Measurements from ENCODE around the gene UBE2H. TPM values are rescaled to one million over a fixed set of nuclear protein-coding genes. Genes with fewer than 3 reads are reported as not detected.
"Not testable (repeated sequence)": the region's sequence is repeated elsewhere in the genome, so short reads cannot be mapped to it uniquely, and the experiment has no call there.

The UBE2H gene
- total RNA-seq, 1 experiment from 2014 or later: 115 TPM

DNA sequence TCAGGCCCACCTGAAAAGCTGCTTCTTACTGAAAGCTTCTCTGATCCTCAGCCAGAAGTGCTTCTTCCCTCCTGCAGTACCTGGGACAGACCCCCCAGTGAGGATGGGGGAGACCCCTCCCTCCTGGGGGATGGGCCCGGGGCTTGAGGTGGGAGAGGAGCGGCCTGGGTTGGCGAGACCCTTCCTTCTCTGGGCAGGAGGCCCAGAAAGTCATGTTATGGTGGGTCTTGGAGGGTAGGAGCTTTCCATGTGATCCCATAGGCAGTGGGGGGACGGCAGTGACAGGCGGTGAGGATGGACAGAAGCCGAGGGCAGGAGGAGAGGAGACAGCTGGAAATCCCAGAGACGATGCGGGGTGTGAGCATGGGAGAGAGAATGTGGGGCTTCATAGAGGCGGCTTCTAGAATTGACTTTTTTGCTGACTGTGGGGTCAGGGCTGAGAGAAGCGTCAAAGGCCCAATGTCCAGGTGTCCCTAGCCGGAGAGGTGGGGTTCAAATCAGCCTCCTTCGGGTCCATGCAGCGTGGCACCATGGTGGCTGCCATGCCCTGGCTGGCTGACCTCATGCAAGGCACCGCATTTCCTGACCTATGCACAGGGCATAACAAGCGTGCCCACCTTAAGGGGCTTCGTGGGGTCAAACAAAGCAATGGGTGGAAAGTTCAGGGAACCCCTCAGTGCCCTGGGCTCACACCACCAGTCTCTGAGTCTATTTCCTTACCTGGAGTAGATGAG lies 154.0 kb downstream of the UBE2H start:
- BruUV-seq (replicated peaks): no TSS peak
- TF ChIP-seq CTCF (IDR thresholded peaks at IDR 0.05; ENCODE audit: unreplicated experiment): no peak
- H3K36me3 Mint-ChIP-seq (ENCODE audit: insufficient read depth, unreplicated experiment): peaks cover 10% of the 10 kb centered on the region
- H3K27me3 Mint-ChIP-seq (ENCODE audit: unreplicated experiment): peaks cover 12% of the 10 kb centered on the region
- DNase-seq: no peak
- intact Hi-C loops (cut with micrococcal nuclease; ENCODE audit: unreplicated experiment): no loop called here
- H3K4me1 Mint-ChIP-seq (ENCODE audit: low read depth, unreplicated experiment): no peaks in the 10 kb centered on the region
- H3K4me3 Mint-ChIP-seq (ENCODE audit: low read depth, unreplicated experiment): no peak overlapping the region
- CTCF ChIA-PET: interaction anchor here (0.6 kb wide), 1 partner anchor 1386 kb away, joined by 3 read pairs; no protein-coding TSS in a partner anchor
- H3K9me3 Mint-ChIP-seq (ENCODE audit: low read depth, unreplicated experiment): no peaks in the 10 kb centered on the region
- no peak overlapping the region for H3K27ac Mint-ChIP-seq (ENCODE audit: unreplicated experiment)

DNA sequence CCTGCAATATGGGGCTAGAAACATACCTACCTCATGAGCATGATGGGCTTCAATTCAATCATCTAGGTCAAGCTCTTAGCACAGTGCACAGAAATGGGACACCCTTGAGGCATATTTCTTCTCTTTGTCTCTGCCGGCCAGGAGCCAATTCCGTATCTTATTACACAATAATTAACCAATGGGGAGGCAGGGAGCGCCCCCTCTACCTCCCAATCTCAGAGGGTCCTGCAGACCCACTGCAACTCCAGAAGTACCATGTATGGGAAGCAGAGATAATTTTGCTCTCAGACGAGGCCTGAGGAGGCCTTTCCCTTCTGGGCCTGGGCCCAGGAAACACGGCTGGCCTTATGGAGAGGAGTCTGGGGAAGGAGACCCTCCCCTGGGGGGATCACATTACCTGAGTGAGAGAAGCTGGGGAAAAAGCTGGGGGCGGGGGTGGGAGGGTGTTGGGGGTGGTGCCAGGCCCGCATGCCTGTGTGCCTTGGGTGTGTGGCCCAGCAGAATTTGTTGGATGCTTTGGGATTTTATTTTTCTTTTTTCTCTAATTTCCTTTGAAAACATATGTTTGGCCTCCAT lies 155.5 kb downstream of the UBE2H start:
- H3K27me3 Mint-ChIP-seq (ENCODE audit: unreplicated experiment): peaks cover 12% of the 10 kb centered on the region
- peaks cover 10% of the 10 kb centered on the region for H3K36me3 Mint-ChIP-seq (ENCODE audit: insufficient read depth, unreplicated experiment)
- no TSS peak for BruUV-seq (replicated peaks)
- no peak overlapping the region for H3K4me3 Mint-ChIP-seq (ENCODE audit: low read depth, unreplicated experiment)
- no peaks in the 10 kb centered on the region for H3K4me1 Mint-ChIP-seq (ENCODE audit: low read depth, unreplicated experiment)
- no peaks in the 10 kb centered on the region for H3K9me3 Mint-ChIP-seq (ENCODE audit: low read depth, unreplicated experiment)
- TF ChIP-seq CTCF (IDR thresholded peaks at IDR 0.05; ENCODE audit: unreplicated experiment): no peak
- intact Hi-C loops (cut with micrococcal nuclease; ENCODE audit: unreplicated experiment): no loop called here
- no peak for DNase-seq
- CTCF ChIA-PET: no interaction called here
- H3K27ac Mint-ChIP-seq (ENCODE audit: unreplicated experiment): no peak overlapping the region

GRCh38 chr7:129796186-129796775 lies 156.5 kb downstream of the UBE2H start:
- H3K27ac Mint-ChIP-seq (ENCODE audit: unreplicated experiment): no peak overlapping the region
- no peak for TF ChIP-seq CTCF (IDR thresholded peaks at IDR 0.05; ENCODE audit: unreplicated experiment)
- CTCF ChIA-PET: no interaction called here
- intact Hi-C loops (cut with micrococcal nuclease; ENCODE audit: unreplicated experiment): no loop called here
- no peak overlapping the region for H3K4me3 Mint-ChIP-seq (ENCODE audit: low read depth, unreplicated experiment)
- no peak for DNase-seq
- no peaks in the 10 kb centered on the region for H3K9me3 Mint-ChIP-seq (ENCODE audit: low read depth, unreplicated experiment)
- H3K36me3 Mint-ChIP-seq (ENCODE audit: insufficient read depth, unreplicated experiment): peaks cover 10% of the 10 kb centered on the region
- no TSS peak for BruUV-seq (replicated peaks)
- peaks cover 15% of the 10 kb centered on the region for H3K27me3 Mint-ChIP-seq (ENCODE audit: unreplicated experiment)
- no peaks in the 10 kb centered on the region for H3K4me1 Mint-ChIP-seq (ENCODE audit: low read depth, unreplicated experiment)

DNA sequence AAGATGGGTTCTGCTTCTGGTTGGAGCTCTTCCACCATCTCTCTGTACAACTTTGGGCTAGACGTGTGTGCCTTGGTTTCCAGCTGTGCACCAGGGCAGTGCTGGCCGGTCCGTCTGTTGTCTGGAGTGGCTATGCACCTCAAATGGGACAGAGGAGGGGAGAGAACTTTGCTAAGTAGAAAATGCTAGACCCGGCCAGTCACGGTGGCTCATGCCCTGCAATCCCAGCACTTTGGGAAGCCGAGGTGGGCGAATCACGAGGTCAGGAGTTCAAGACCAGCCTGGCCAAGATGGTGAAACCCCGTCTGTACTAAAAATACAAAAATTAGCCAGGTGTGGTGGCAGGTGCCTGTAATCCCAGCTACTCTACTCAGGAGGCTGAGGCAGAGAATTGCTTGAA lies 158.3 kb downstream of the UBE2H start:
- DNase-seq; H3K4me1 Mint-ChIP-seq (ENCODE audit: low read depth, unreplicated experiment); H3K4me3 Mint-ChIP-seq (ENCODE audit: low read depth, unreplicated experiment); H3K9me3 Mint-ChIP-seq (ENCODE audit: low read depth, unreplicated experiment); BruUV-seq (replicated peaks); CTCF ChIA-PET; intact Hi-C loops (cut with micrococcal nuclease; ENCODE audit: unreplicated experiment); H3K27ac Mint-ChIP-seq (ENCODE audit: unreplicated experiment); H3K36me3 Mint-ChIP-seq (ENCODE audit: insufficient read depth, unreplicated experiment): not testable (repeated sequence)
- peaks cover 24% of the 10 kb centered on the region for H3K27me3 Mint-ChIP-seq (ENCODE audit: unreplicated experiment)
